HEK293 (cell line): ENCODE data around the gene CLINT1.

Experiments
- ATF2 ChIP-seq: fragments of 450-650 bp; formaldehyde crosslinking; IDR thresholded peaks from 2 replicates; pipeline ENCODE4 v1.5.1; 2016; ENCODE audit warnings: missing biosample characterization, missing genetic modification characterization, low read depth
- CTCF ChIP-seq: fragments of 450-650 bp; formaldehyde crosslinking; IDR thresholded peaks from 2 replicates; pipeline ENCODE4 v1.5.1; 2016; ENCODE audit warnings: missing biosample characterization, missing genetic modification characterization
- GLI2 ChIP-seq: fragments of 450-650 bp; formaldehyde crosslinking; IDR thresholded peaks from 2 replicates; pipeline ENCODE4; 2017; ENCODE audit warnings: missing biosample characterization, missing genetic modification characterization, low read depth, borderline replicate concordance
- KLF17 ChIP-seq: fragments of 450-650 bp; formaldehyde crosslinking; IDR thresholded peaks from 2 replicates; pipeline ENCODE4 v1.5.1; 2016; ENCODE audit warnings: missing biosample characterization, missing genetic modification characterization
- SALL2 ChIP-seq: fragments of 450-650 bp; formaldehyde crosslinking; IDR thresholded peaks from 2 replicates; pipeline ENCODE4 v1.5.0; 2017; ENCODE audit warnings: missing biosample characterization, mild to moderate bottlenecking, missing genetic modification characterization, borderline replicate concordance
- YY1 ChIP-seq: fragments of 450-650 bp; formaldehyde crosslinking; IDR thresholded peaks from 2 replicates; pipeline ENCODE4 v1.5.1; 2018; ENCODE audit warnings: missing biosample characterization, missing genetic modification characterization
- ZBTB21 ChIP-seq: fragments of 450-650 bp; formaldehyde crosslinking; IDR thresholded peaks from 2 replicates; pipeline ENCODE4 v1.5.1; 2017; ENCODE audit warnings: missing biosample characterization, missing genetic modification characterization
- ZNF280D ChIP-seq: fragments of 450-650 bp; formaldehyde crosslinking; IDR thresholded peaks from 2 replicates; pipeline ENCODE4 v1.5.1; 2016; ENCODE audit warnings: missing biosample characterization, missing genetic modification characterization
- ZNF488 ChIP-seq: fragments of 450-650 bp; formaldehyde crosslinking; IDR thresholded peaks from 2 replicates; pipeline ENCODE4 v1.5.1; 2016; ENCODE audit warnings: missing biosample characterization, missing genetic modification characterization
- ZNF639 ChIP-seq: fragments of 450-650 bp; formaldehyde crosslinking; IDR thresholded peaks from 2 replicates; pipeline ENCODE4 v1.5.1; 2016; ENCODE audit warnings: missing biosample characterization, missing genetic modification characterization
- ZNF707 ChIP-seq: fragments of 450-650 bp; formaldehyde crosslinking; IDR thresholded peaks from 2 replicates; pipeline ENCODE4 v1.5.1; 2016; ENCODE audit warnings: missing biosample characterization, missing genetic modification characterization
- ZSCAN18 ChIP-seq: fragments of 450-650 bp; formaldehyde crosslinking; IDR thresholded peaks from 2 replicates; pipeline ENCODE4 v1.5.1; 2016; ENCODE audit warnings: missing biosample characterization, missing genetic modification characterization

- TF ChIP-seq ZNF639 (tag by site-specific recombination) (no peak), YY1 (tag by site-specific recombination) (no peak), KLF17 (tag by site-specific recombination) (no peak), GLI2 (no peak), ZSCAN18 (tag by site-specific recombination) (no peak), CTCF (tag by site-specific recombination) (no peak), ZNF488 (no peak), ATF2 (no peak), ZNF707 (tag by site-specific recombination) (no peak), ZNF280D (tag by site-specific recombination) (no peak), ZBTB21 (tag by site-specific recombination) (no peak), SALL2 (no peak)
These were observed 974 bp downstream of the CLINT1 start for GRCh38 chr5:157857816-157858526.
